ENCODE data around the gene PDIA5.

PDIA5 gene

DNA sequence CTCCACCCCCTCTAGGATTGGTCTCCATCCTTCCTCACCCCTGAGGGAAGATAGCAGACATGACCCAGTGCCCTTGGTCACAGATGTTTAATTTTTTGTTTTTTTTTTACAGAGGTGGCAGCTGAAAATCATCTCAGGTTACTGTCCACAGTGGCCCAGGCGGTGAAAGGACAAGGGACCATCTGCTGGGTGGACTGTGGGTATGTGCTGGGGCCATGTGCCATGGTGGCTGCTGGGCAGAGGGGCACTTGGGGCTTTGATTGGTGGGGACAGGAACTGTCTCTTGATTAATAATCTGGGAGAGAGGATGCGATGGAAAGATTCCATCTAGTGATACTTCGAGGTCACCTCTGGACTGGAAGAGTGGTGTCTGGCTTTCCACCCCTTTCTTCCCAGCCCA lies 25.4 kb downstream of the PDIA5 start:
- TF ChIP-seq, protein P1, sequence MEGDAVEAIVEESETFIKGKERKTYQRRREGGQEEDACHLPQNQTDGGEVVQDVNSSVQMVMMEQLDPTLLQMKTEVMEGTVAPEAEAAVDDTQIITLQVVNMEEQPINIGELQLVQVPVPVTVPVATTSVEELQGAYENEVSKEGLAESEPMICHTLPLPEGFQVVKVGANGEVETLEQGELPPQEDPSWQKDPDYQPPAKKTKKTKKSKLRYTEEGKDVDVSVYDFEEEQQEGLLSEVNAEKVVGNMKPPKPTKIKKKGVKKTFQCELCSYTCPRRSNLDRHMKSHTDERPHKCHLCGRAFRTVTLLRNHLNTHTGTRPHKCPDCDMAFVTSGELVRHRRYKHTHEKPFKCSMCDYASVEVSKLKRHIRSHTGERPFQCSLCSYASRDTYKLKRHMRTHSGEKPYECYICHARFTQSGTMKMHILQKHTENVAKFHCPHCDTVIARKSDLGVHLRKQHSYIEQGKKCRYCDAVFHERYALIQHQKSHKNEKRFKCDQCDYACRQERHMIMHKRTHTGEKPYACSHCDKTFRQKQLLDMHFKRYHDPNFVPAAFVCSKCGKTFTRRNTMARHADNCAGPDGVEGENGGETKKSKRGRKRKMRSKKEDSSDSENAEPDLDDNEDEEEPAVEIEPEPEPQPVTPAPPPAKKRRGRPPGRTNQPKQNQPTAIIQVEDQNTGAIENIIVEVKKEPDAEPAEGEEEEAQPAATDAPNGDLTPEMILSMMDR (conservative IDR thresholded peaks at IDR 0.05; ENCODE audit: low read depth, low read length) = no peak
- Histone ChIP-seq H3K79me2 (ENCODE audit: insufficient read depth, low read depth) (peaks cover 12% of the 10 kb centered on the region), H3K4me1 (ENCODE audit: low read depth, poor library complexity, severe bottlenecking) (no peaks in the 10 kb centered on the region), H3K9ac (no peak overlapping the region), H3K27me3 (ENCODE audit: insufficient read depth, low read depth) (no peaks in the 10 kb centered on the region), H3K36me3 (ENCODE audit: insufficient read depth) (no peaks in the 10 kb centered on the region; the same call in 1 of the 2 replicates), H4K20me1 (ENCODE audit: insufficient read depth) (peaks cover 9% of the 10 kb centered on the region), H2AFZ (ENCODE audit: low read depth) (no peak overlapping the region), H3K27ac (no peak overlapping the region), H3K4me3 (IDR thresholded peaks at IDR 0.05; ENCODE audit: insufficient read depth, low read depth, low read length) (no peak overlapping the region), H3K4me2 (no peak overlapping the region)

DNA sequence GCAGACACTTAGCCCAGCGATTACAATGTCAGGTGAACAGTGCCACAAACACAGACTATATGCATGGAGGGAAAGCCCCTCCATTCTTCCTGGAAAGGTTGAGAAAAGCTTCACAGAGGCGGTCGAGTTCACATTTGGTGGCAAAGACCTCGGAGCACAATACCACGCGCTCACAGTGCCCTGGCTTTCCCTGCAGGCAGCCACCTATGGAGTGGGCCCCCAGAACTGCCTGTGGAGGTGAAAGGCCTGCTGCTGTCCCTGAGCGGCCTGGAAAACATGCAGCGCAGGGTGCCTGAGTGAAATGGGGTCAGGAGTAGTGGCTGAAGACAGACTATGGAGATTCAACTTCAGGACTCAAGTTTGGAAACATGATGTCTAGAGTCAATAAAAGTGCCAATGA lies 26.9 kb downstream of the PDIA5 start:
- no peaks in the 10 kb centered on the region; the same call in 1 of the 2 replicates for H3K36me3 ChIP-seq (ENCODE audit: insufficient read depth)
- no peak overlapping the region for H2AFZ ChIP-seq (ENCODE audit: low read depth)
- TF ChIP-seq, protein P1 (conservative IDR thresholded peaks at IDR 0.05; ENCODE audit: low read depth, low read length) = no peak
- H3K4me1 ChIP-seq (ENCODE audit: low read depth, poor library complexity, severe bottlenecking) = no peaks in the 10 kb centered on the region
- no peak overlapping the region for H3K9ac ChIP-seq
- H4K20me1 ChIP-seq (ENCODE audit: insufficient read depth) = no peaks in the 10 kb centered on the region
- H3K4me2 ChIP-seq = no peak overlapping the region
- H3K4me3 ChIP-seq (IDR thresholded peaks at IDR 0.05; ENCODE audit: insufficient read depth, low read depth, low read length) = no peak overlapping the region
- no peaks in the 10 kb centered on the region; the same call in none of the 2 replicates for H3K79me2 ChIP-seq (ENCODE audit: insufficient read depth, low read depth)
- no peaks in the 10 kb centered on the region for H3K27me3 ChIP-seq (ENCODE audit: insufficient read depth, low read depth)
- no peak overlapping the region for H3K27ac ChIP-seq

DNA sequence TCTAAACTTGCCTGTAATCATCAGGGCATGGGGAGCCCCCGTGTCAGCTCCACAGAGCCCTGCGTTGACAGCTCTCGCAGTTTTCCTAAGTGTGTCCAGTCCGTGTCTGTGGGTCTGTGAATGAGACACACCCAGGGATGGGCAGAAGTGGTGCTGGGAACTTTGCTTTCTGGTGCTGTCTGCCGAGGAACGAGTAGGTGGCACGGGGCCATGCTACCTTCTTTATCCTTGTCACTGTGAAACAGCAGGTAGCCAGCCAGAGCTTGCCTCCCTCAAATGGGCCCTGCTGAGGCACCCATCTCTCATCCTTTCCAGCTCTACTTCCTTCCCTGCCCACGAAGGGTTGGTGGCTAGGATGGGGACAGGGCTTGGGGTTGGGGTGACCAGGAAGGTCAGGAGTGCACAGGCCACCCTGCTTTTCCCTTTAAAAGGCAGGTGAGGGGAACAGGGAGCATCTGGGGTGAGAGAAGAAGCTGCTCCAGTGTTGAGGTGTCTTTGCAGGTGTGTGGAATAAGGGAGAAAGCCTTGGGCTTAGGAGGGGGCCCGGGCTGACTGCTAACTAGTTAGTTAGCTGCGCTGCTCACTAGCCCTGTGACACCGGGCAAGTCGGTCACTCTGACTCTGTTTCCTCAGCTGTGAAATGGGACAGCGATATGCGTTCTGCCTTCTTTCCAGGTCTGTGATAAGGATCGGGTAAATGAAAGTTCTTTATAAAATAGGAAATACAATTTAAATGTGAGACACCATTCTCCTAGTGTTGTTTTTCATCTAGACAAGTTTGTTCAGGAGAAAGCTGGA lies 27.9 kb downstream of the PDIA5 start:
- Histone ChIP-seq H3K79me2 (ENCODE audit: insufficient read depth, low read depth) (no peaks in the 10 kb centered on the region), H3K36me3 (ENCODE audit: insufficient read depth) (no peaks in the 10 kb centered on the region; the same call in 1 of the 2 replicates), H3K9ac (no peak overlapping the region), H3K4me1 (ENCODE audit: low read depth, poor library complexity, severe bottlenecking) (no peaks in the 10 kb centered on the region), H2AFZ (ENCODE audit: low read depth) (no peak overlapping the region), H3K27me3 (ENCODE audit: insufficient read depth, low read depth) (no peaks in the 10 kb centered on the region), H3K4me2 (no peak overlapping the region), H3K27ac (no peak overlapping the region), H4K20me1 (ENCODE audit: insufficient read depth) (no peaks in the 10 kb centered on the region), H3K4me3 (IDR thresholded peaks at IDR 0.05; ENCODE audit: insufficient read depth, low read depth, low read length) (no peak overlapping the region)
- TF ChIP-seq, protein P1 (conservative IDR thresholded peaks at IDR 0.05; ENCODE audit: low read depth, low read length) = no peak

DNA sequence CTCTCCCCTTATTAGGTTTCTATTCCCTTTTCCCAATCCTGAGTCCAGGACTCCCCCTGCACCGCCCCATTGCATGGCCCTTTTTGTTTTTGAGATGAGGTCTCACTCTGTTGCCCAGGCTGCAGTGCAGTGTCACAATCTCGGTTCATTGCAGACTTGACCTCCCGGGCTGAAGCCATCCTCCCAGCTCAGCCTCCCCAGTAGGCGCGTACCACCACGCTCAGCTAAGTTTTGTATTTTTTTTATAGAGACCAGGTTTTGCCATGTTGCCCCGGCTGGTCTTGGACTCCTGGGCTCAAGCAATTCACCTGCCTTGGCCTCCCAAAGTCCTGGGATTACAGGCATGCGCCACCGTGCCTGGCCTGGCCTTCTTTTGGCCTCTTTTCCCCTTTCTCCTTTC lies 29.3 kb downstream of the PDIA5 start:
- Histone ChIP-seq H3K4me1 (ENCODE audit: low read depth, poor library complexity, severe bottlenecking) (no peaks in the 10 kb centered on the region), H3K79me2 (ENCODE audit: insufficient read depth, low read depth) (no peaks in the 10 kb centered on the region), H3K4me2 (no peak overlapping the region), H3K9ac (no peak overlapping the region), H2AFZ (ENCODE audit: low read depth) (no peak overlapping the region), H3K36me3 (ENCODE audit: insufficient read depth) (no peaks in the 10 kb centered on the region; the same call in 1 of the 2 replicates), H4K20me1 (ENCODE audit: insufficient read depth) (no peaks in the 10 kb centered on the region), H3K4me3 (IDR thresholded peaks at IDR 0.05; ENCODE audit: insufficient read depth, low read depth, low read length) (no peak overlapping the region), H3K27ac (no peak overlapping the region), H3K27me3 (ENCODE audit: insufficient read depth, low read depth) (no peaks in the 10 kb centered on the region)
- TF ChIP-seq, protein P1 (conservative IDR thresholded peaks at IDR 0.05; ENCODE audit: low read depth, low read length) = no peak

Measured in KMS-11 (cell line).